ENCODE measurements around the gene TCTN2. TPM values are rescaled to one million over a fixed set of nuclear protein-coding genes. Genes with fewer than 3 reads are reported as not detected.

Gene TCTN2
- total and polyA plus RNA-seq, 2 experiments from 2014 or later: 2.9 to 4.7 TPM

DNA sequence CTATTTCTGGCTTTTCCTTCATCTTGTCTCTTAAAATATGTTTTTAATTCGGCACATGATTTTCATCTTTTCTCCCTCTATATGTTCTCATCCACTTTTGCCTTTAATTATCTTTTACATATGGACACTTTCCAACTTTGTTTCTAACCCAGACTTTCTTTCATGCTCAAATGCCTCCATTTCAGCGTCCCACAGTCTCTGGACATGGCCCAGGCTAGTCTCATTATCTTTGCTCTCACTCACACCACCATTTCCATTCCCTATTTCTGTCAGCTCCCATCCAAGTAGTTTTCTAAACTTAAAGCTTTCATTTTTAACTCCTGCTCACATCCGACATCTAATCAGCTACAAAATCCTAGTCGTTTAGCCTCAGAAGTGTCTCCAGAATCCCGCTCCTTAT lies 22.5 kb upstream of the TCTN2 start:
- H3K79me2 ChIP-seq: no peaks in the 10 kb centered on the region
- 95% methylated on average over 5 of the region's 5 CpGs for WGBS (ENCODE audit: low lambda C conversion rate, missing lambda C conversion rate)
- no peaks in the 10 kb centered on the region for H3K9me3 ChIP-seq (ENCODE audit: low read depth)
- H3K9me2 ChIP-seq (replicated peaks; ENCODE audit: insufficient read depth): no peaks in the 10 kb centered on the region
- no peaks in the 10 kb centered on the region for H3K4me1 ChIP-seq (ENCODE audit: insufficient read depth)
- DNase-seq (ENCODE audit: low spot score): no peak
- no peaks in the 10 kb centered on the region for H4K20me1 ChIP-seq (ENCODE audit: insufficient read depth, poor library complexity, severe bottlenecking)
- H3K27me3 ChIP-seq: no peaks in the 10 kb centered on the region
- no peak overlapping the region for H3K4me2 ChIP-seq
- H3K36me3 ChIP-seq (replicated peaks; ENCODE audit: insufficient read depth, low read depth): no peaks in the 10 kb centered on the region
- no peak overlapping the region for H3K27ac ChIP-seq
- H2AFZ ChIP-seq: no peak overlapping the region
- H3K4me3 ChIP-seq: no peak overlapping the region
- TF ChIP-seq EZH2 (IDR thresholded peaks at IDR 0.05; ENCODE audit: borderline replicate concordance): no peak
- no peak for TF ChIP-seq EZH2phosphoT487 (IDR thresholded peaks at IDR 0.05; ENCODE audit: low read depth, severe bottlenecking, unreplicated experiment)

DNA sequence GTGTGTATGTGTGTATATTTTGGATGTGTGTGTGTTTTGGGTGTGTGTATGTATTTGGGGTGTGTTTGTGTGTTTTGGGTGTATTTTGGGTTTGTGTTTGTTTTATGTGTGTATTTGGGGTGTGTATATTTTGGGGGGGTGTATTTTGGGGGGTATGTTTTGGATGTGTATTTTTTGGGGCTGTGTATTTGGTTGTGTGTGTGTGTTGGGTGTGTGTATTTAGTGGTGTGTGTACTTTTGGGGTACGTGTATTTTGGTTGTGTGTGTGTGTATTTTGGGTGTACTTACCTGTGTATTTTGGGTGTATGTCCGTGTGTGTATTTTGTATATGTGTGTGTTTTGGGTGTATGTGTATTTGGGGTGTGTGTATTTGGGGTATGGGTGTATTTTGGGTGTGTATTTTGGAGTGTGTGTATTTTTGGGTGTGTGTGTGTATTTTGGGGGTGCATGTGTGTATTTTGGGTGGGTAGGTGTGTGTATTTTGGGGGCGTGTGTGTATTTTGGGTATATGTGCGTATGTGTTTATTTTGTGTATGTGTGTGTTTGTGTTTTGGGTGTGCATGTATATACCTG lies 16.7 kb upstream of the TCTN2 start:
- Histone ChIP-seq H4K20me1 (ENCODE audit: insufficient read depth, poor library complexity, severe bottlenecking) (no peaks in the 10 kb centered on the region), H3K9me2 (replicated peaks; ENCODE audit: insufficient read depth) (no peaks in the 10 kb centered on the region), H3K36me3 (replicated peaks; ENCODE audit: insufficient read depth, low read depth) (no peaks in the 10 kb centered on the region), H3K9me3 (ENCODE audit: low read depth) (no peaks in the 10 kb centered on the region), H3K4me1 (ENCODE audit: insufficient read depth) (no peaks in the 10 kb centered on the region), H3K4me3 (no peak overlapping the region), H3K27me3 (no peaks in the 10 kb centered on the region), H3K79me2 (no peaks in the 10 kb centered on the region), H3K4me2 (no peak overlapping the region), H2AFZ (no peak overlapping the region), H3K27ac (no peak overlapping the region)
- TF ChIP-seq, protein P1, sequence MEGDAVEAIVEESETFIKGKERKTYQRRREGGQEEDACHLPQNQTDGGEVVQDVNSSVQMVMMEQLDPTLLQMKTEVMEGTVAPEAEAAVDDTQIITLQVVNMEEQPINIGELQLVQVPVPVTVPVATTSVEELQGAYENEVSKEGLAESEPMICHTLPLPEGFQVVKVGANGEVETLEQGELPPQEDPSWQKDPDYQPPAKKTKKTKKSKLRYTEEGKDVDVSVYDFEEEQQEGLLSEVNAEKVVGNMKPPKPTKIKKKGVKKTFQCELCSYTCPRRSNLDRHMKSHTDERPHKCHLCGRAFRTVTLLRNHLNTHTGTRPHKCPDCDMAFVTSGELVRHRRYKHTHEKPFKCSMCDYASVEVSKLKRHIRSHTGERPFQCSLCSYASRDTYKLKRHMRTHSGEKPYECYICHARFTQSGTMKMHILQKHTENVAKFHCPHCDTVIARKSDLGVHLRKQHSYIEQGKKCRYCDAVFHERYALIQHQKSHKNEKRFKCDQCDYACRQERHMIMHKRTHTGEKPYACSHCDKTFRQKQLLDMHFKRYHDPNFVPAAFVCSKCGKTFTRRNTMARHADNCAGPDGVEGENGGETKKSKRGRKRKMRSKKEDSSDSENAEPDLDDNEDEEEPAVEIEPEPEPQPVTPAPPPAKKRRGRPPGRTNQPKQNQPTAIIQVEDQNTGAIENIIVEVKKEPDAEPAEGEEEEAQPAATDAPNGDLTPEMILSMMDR (IDR thresholded peaks at IDR 0.05; ENCODE audit: poor library complexity): no peak
- no peak for TF ChIP-seq EZH2 (IDR thresholded peaks at IDR 0.05; ENCODE audit: borderline replicate concordance)
- no peak for TF ChIP-seq EZH2phosphoT487 (IDR thresholded peaks at IDR 0.05; ENCODE audit: low read depth, severe bottlenecking, unreplicated experiment)
- no peak for DNase-seq (ENCODE audit: low spot score)
- WGBS (ENCODE audit: low lambda C conversion rate, missing lambda C conversion rate): 96% methylated on average over 4 of the region's 4 CpGs

DNA sequence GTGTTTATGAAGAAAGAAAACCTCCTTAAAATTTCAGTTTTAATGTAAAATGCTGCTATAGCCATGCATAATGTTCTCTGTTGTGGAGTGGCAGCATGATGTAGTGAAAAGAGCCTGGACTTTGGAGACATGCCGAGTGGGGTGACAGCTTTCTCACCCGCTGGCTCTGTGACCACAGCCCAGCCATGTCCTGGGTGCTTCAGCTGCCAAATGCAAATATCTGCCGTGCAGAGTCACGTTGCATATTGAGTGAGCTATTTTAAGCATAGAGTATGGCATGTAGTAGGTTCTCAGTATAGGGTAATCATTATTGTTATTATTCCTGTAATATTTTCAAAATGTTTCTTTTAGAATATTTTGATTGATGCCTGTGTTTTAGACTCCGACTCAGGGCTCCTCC lies 15.5 kb upstream of the TCTN2 start:
- no peaks in the 10 kb centered on the region for H3K79me2 ChIP-seq
- H3K27ac ChIP-seq: no peak overlapping the region
- no peaks in the 10 kb centered on the region for H3K4me1 ChIP-seq (ENCODE audit: insufficient read depth)
- H3K36me3 ChIP-seq (replicated peaks; ENCODE audit: insufficient read depth, low read depth): no peaks in the 10 kb centered on the region
- no peaks in the 10 kb centered on the region for H3K9me3 ChIP-seq (ENCODE audit: low read depth)
- no peaks in the 10 kb centered on the region for H4K20me1 ChIP-seq (ENCODE audit: insufficient read depth, poor library complexity, severe bottlenecking)
- H3K4me3 ChIP-seq: no peak overlapping the region
- TF ChIP-seq EZH2 (IDR thresholded peaks at IDR 0.05; ENCODE audit: borderline replicate concordance) (no peak), EZH2phosphoT487 (IDR thresholded peaks at IDR 0.05; ENCODE audit: low read depth, severe bottlenecking, unreplicated experiment) (no peak)
- TF ChIP-seq, protein P1 (IDR thresholded peaks at IDR 0.05; ENCODE audit: poor library complexity): no peak
- no peaks in the 10 kb centered on the region for H3K9me2 ChIP-seq (replicated peaks; ENCODE audit: insufficient read depth)
- H3K4me2 ChIP-seq: no peak overlapping the region
- no peak overlapping the region for H2AFZ ChIP-seq
- H3K27me3 ChIP-seq: no peaks in the 10 kb centered on the region
- WGBS (ENCODE audit: low lambda C conversion rate, missing lambda C conversion rate): 96% methylated on average over 5 of the region's 5 CpGs
- no peak for DNase-seq (ENCODE audit: low spot score)

DNA sequence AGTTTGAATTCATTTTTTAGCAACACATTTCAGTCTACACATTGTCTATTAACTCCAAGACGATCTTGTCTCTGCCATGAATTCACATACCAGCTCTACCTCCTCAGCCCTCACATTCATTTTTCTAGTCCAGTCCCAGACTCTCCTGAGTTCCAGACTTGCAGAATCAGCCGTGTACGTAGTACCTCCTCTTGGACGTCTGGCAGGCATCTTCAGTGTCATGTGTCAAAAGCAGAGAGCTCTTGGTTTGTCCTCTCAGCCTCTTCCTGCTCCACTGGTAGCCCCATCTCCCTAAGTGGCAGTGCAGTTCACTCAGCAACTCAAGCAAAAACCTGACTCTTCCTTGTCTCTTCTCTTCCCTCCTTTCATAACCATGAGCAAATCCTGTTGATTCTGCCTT lies 14.5 kb upstream of the TCTN2 start:
- no peak overlapping the region for H3K27ac ChIP-seq
- H3K79me2 ChIP-seq: no peaks in the 10 kb centered on the region
- no peaks in the 10 kb centered on the region for H3K9me3 ChIP-seq (ENCODE audit: low read depth)
- no peaks in the 10 kb centered on the region for H3K27me3 ChIP-seq
- no peak overlapping the region for H3K4me2 ChIP-seq
- no peaks in the 10 kb centered on the region for H3K36me3 ChIP-seq (replicated peaks; ENCODE audit: insufficient read depth, low read depth)
- no peak overlapping the region for H3K4me3 ChIP-seq
- no peak for DNase-seq (ENCODE audit: low spot score)
- H2AFZ ChIP-seq: no peak overlapping the region
- TF ChIP-seq, protein P1 (IDR thresholded peaks at IDR 0.05; ENCODE audit: poor library complexity): no peak
- TF ChIP-seq EZH2 (IDR thresholded peaks at IDR 0.05; ENCODE audit: borderline replicate concordance) (no peak), EZH2phosphoT487 (IDR thresholded peaks at IDR 0.05; ENCODE audit: low read depth, severe bottlenecking, unreplicated experiment) (no peak)
- WGBS (ENCODE audit: low lambda C conversion rate, missing lambda C conversion rate): 81% methylated on average over 4 of the region's 4 CpGs
- no peaks in the 10 kb centered on the region for H3K4me1 ChIP-seq (ENCODE audit: insufficient read depth)
- no peaks in the 10 kb centered on the region for H4K20me1 ChIP-seq (ENCODE audit: insufficient read depth, poor library complexity, severe bottlenecking)
- H3K9me2 ChIP-seq (replicated peaks; ENCODE audit: insufficient read depth): no peaks in the 10 kb centered on the region

Measured in hepatocyte (in vitro differentiated cells).